K562 (cell line): ENCODE measurements around the gene CLEC17A.

Source experiments
- ARID2 ChIP-seq: fragments of 450-650 bp; IDR thresholded peaks from 2 replicates; pipeline ENCODE4 v1.6.1; 2017; ENCODE audit warnings: antibody characterized with exemption, mild to moderate bottlenecking
- CBX2 ChIP-seq: fragments of 200-600 bp; sonication (generic); IDR thresholded peaks from one replicate; pipeline ENCODE4 v1.6.1; 2012; ENCODE audit warnings: mild to moderate bottlenecking, low read length, inconsistent platforms; ENCODE audit not compliant: insufficient read depth, poor library complexity, severe bottlenecking
- TRIM28 ChIP-seq: fragments of 450-650 bp; IDR thresholded peaks from 2 replicates; pipeline ENCODE4 v1.6.1; 2017
- TF ChIP-seq, protein P1 (sequence below): sonication (generic); formaldehyde crosslinking; IDR thresholded peaks from 2 replicates; pipeline ENCODE4 v1.8.0; 2023; ENCODE audit warnings: mild to moderate bottlenecking, missing genetic modification reagents

DNA sequence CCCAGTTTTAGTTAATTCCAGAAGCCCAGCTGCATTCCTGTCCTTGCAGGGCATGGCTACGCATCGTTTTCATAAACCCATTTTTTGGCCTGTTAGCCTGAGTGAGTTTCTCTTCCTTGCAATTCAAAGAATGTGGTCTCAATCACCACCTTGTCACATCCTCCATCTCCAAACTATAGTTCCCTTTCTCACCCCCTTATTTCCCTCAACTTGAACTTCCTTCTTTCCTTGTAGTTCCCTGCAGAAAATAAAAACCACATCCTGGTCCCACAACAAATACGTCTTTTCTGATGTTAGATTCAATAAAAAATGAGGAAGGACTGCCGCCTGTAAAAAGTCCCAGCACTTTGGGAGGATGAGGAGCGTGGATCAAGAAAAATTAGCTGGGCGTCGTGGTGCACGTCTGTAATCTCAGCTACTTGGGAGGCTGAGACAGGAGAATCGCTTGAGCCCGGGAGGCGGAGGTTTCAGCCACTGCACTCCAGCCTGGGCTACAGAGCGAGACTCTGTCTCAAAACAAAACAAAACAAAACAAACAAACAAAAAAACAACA is 78.6 kb downstream of the CLEC17A start:
- TF ChIP-seq ARID2 (no peak), TRIM28 (no peak), CBX2 (no peak)
- TF ChIP-seq, protein P1, sequence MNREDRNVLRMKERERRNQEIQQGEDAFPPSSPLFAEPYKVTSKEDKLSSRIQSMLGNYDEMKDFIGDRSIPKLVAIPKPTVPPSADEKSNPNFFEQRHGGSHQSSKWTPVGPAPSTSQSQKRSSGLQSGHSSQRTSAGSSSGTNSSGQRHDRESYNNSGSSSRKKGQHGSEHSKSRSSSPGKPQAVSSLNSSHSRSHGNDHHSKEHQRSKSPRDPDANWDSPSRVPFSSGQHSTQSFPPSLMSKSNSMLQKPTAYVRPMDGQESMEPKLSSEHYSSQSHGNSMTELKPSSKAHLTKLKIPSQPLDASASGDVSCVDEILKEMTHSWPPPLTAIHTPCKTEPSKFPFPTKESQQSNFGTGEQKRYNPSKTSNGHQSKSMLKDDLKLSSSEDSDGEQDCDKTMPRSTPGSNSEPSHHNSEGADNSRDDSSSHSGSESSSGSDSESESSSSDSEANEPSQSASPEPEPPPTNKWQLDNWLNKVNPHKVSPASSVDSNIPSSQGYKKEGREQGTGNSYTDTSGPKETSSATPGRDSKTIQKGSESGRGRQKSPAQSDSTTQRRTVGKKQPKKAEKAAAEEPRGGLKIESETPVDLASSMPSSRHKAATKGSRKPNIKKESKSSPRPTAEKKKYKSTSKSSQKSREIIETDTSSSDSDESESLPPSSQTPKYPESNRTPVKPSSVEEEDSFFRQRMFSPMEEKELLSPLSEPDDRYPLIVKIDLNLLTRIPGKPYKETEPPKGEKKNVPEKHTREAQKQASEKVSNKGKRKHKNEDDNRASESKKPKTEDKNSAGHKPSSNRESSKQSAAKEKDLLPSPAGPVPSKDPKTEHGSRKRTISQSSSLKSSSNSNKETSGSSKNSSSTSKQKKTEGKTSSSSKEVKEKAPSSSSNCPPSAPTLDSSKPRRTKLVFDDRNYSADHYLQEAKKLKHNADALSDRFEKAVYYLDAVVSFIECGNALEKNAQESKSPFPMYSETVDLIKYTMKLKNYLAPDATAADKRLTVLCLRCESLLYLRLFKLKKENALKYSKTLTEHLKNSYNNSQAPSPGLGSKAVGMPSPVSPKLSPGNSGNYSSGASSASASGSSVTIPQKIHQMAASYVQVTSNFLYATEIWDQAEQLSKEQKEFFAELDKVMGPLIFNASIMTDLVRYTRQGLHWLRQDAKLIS (CRISPR knock-in tag), result no peak
